Stimulated activated memory B cell treated with anti-CD40 and anti-IgM and Interleukin-4, amounts not matched to agents 10 μg/mL and 1 μg/mL and 100 μg/mL, for 72 hours (primary cell): ENCODE results near the gene WWOX.
"Not testable (repeated sequence)": the region's sequence is repeated elsewhere in the genome, so short reads cannot be mapped to it uniquely, and the experiment has no call there.

Experiments used
- ATAC-seq: fragments of 150-1000 bp; cut with Tn5 transposase; 2 replicates; pipeline ENCODE4 v1.10.0; 2021
- H3K27ac Mint-ChIP-seq: one replicate; pipeline ENCODE4 v1.8.0; 2022; ENCODE audit warnings: mild to moderate bottlenecking, mixed read lengths
- H3K27me3 Mint-ChIP-seq: one replicate; pipeline ENCODE4 v1.8.0; 2022; ENCODE audit warnings: mixed read lengths
- H3K36me3 Mint-ChIP-seq: one replicate; pipeline ENCODE4 v1.8.0; 2022; ENCODE audit warnings: mixed read lengths
- H3K4me1 Mint-ChIP-seq: one replicate; pipeline ENCODE4 v1.8.0; 2022; ENCODE audit warnings: mixed read lengths
- H3K4me3 Mint-ChIP-seq: one replicate; pipeline ENCODE4 v1.8.0; 2022; ENCODE audit warnings: mild to moderate bottlenecking, moderate library complexity, mixed read lengths
- H3K9me3 Mint-ChIP-seq: one replicate; pipeline ENCODE4 v1.8.0; 2022; ENCODE audit warnings: mixed read lengths

The WWOX gene

GRCh38 chr16:79247386-79247785 is 1147.9 kb downstream of the WWOX start:
- Mint-ChIP-seq H3K36me3 (no peaks in the 10 kb centered on the region), H3K9me3 (no peaks in the 10 kb centered on the region), H3K4me3 (no peak overlapping the region), H3K27me3 (no peaks in the 10 kb centered on the region), H3K4me1 (no peaks in the 10 kb centered on the region), H3K27ac (no peak overlapping the region)
- ATAC-seq = no peak

GRCh38 chr16:79248351-79248750 is 1148.9 kb downstream of the WWOX start:
- H3K27me3 Mint-ChIP-seq = peaks cover 5% of the 10 kb centered on the region

GRCh38 chr16:79250502-79251098 is 1151.1 kb downstream of the WWOX start:
- H3K4me1 Mint-ChIP-seq = no peaks in the 10 kb centered on the region
- no peak for ATAC-seq

More at GRCh38 chr16:79248351-79248750, 1148.9 kb downstream of the WWOX start:
- Mint-ChIP-seq H3K4me3 (no peak overlapping the region), H3K4me1 (no peaks in the 10 kb centered on the region), H3K9me3 (no peaks in the 10 kb centered on the region), H3K27ac (no peak overlapping the region), H3K36me3 (no peaks in the 10 kb centered on the region)
- no peak for ATAC-seq

GRCh38 chr16:79253100-79253631 is 1153.7 kb downstream of the WWOX start:
- H3K27me3 Mint-ChIP-seq = peaks cover 18% of the 10 kb centered on the region
- no peak for ATAC-seq
- no peaks in the 10 kb centered on the region for H3K9me3 Mint-ChIP-seq
- H3K36me3 Mint-ChIP-seq = no peaks in the 10 kb centered on the region
- H3K27ac Mint-ChIP-seq = no peak overlapping the region
- no peaks in the 10 kb centered on the region for H3K4me1 Mint-ChIP-seq
- H3K4me3 Mint-ChIP-seq = no peak overlapping the region

More at GRCh38 chr16:79250502-79251098, 1151.1 kb downstream of the WWOX start:
- Mint-ChIP-seq H3K27ac (no peak overlapping the region), H3K27me3 (peaks cover 11% of the 10 kb centered on the region), H3K9me3 (no peaks in the 10 kb centered on the region), H3K4me3 (no peak overlapping the region), H3K36me3 (no peaks in the 10 kb centered on the region)

GRCh38 chr16:79257953-79258490 is 1158.6 kb downstream of the WWOX start:
- no peaks in the 10 kb centered on the region for H3K36me3 Mint-ChIP-seq
- H3K27me3 Mint-ChIP-seq = peaks cover 64% of the 10 kb centered on the region
- no peak overlapping the region for H3K27ac Mint-ChIP-seq
- ATAC-seq = no peak
- H3K4me1 Mint-ChIP-seq = no peaks in the 10 kb centered on the region
- no peak overlapping the region for H3K4me3 Mint-ChIP-seq
- H3K9me3 Mint-ChIP-seq = no peaks in the 10 kb centered on the region

GRCh38 chr16:79260890-79261289 is 1161.4 kb downstream of the WWOX start:
- Mint-ChIP-seq H3K4me1 (peaks cover 10% of the 10 kb centered on the region), H3K27me3 (peaks cover 77% of the 10 kb centered on the region)
- not testable (repeated sequence) for H3K4me3 Mint-ChIP-seq, H3K36me3 Mint-ChIP-seq, H3K27ac Mint-ChIP-seq, ATAC-seq, H3K9me3 Mint-ChIP-seq

GRCh38 chr16:79261481-79261940 is 1162.1 kb downstream of the WWOX start:
- no peak overlapping the region for H3K27ac Mint-ChIP-seq
- H3K9me3 Mint-ChIP-seq = no peaks in the 10 kb centered on the region
- ATAC-seq = no peak
- H3K27me3 Mint-ChIP-seq = peaks cover 83% of the 10 kb centered on the region
- no peak overlapping the region for H3K4me3 Mint-ChIP-seq
- H3K4me1 Mint-ChIP-seq = peaks cover 10% of the 10 kb centered on the region
- H3K36me3 Mint-ChIP-seq = no peaks in the 10 kb centered on the region

- Mint-ChIP-seq H3K9me3 (peaks cover under 1% of the 10 kb centered on the region), H3K27me3 (peaks cover 88% of the 10 kb centered on the region), H3K4me3 (no peak overlapping the region), H3K36me3 (no peaks in the 10 kb centered on the region), H3K27ac (no peak overlapping the region), H3K4me1 (peaks cover 10% of the 10 kb centered on the region)
- ATAC-seq = no peak
Measured at GRCh38 chr16:79261944-79262552, 1162.6 kb downstream of the WWOX start.
